ENCODE data around the gene DOK6. TPM values are rescaled to one million over a fixed set of nuclear protein-coding genes. Genes with fewer than 3 reads are reported as not detected.

DOK6 gene
- total and polyA plus RNA-seq, 9 of the 15 experiments (the other 6 are each of a cell fraction or from before 2014, with no cell fraction given), result not detected

GRCh38 chr18:69564602-69565001 lies 163.9 kb downstream of the DOK6 start:
- no peak for ATAC-seq
- 29% methylated on average over 2 of the region's 2 CpGs for WGBS (ENCODE audit: insufficient coverage, low coverage, missing lambda C conversion rate)

More at GRCh38 chr18:69564602-69565001, 163.9 kb downstream of the DOK6 start:
- CTCF ChIA-PET (ENCODE audit: low intra/inter-chr PET ratio), result no interaction called here
- no peaks in the 10 kb centered on the region; the same call in 1 of the 2 replicates for H3K9me3 ChIP-seq (replicated peaks; ENCODE audit: control insufficient read depth, insufficient read depth, low read depth, low read length)
- H2AFZ ChIP-seq (ENCODE audit: low read depth, low read length), result no peak overlapping the region
- no peaks in the 10 kb centered on the region for H3K36me3 ChIP-seq (ENCODE audit: control insufficient read depth, insufficient read depth, low read length)
- BruUV-seq (replicated peaks), result no TSS peak
- H3K9me1 ChIP-seq (ENCODE audit: control insufficient read depth, insufficient read depth, low read length), result no peaks in the 10 kb centered on the region
- H3K27ac ChIP-seq (ENCODE audit: extremely low read depth, low read depth, low read length), result no peak overlapping the region
- DNase-seq (ENCODE audit: extremely low read depth in 1 of 4, low spot score in 3 of 4) (no peak), FAIRE-seq (no peak)
- in situ Hi-C loops (cut with MboI) (no loop called here), intact Hi-C loops (cut with micrococcal nuclease) (no loop called here)
- no peak for TF ChIP-seq ZNF253 (CRISPR knock-in tag; conservative IDR thresholded peaks at IDR 0.05)
- no peak for TF ChIP-seq HNRNPH1 (optimal IDR thresholded peaks at IDR 0.05; ENCODE audit: low read depth, low read length)
- no peak for TF ChIP-seq HDAC3 (IDR thresholded peaks at IDR 0.05; ENCODE audit: borderline replicate concordance, partially characterized antibody)
- TF ChIP-seq E2F3 (CRISPR knock-in tag; IDR thresholded peaks at IDR 0.05), result no peak
- TF ChIP-seq SNIP1 (IDR thresholded peaks at IDR 0.05; ENCODE audit: low read depth), result no peak
- no peak for TF ChIP-seq GTF3C2 (IDR thresholded peaks at IDR 0.05; ENCODE audit: borderline replicate concordance, extremely low read depth, insufficient read length)
- no peak for TF ChIP-seq RUNX1 (IDR thresholded peaks at IDR 0.05; ENCODE audit: low read depth)
- TF ChIP-seq, protein P1, sequence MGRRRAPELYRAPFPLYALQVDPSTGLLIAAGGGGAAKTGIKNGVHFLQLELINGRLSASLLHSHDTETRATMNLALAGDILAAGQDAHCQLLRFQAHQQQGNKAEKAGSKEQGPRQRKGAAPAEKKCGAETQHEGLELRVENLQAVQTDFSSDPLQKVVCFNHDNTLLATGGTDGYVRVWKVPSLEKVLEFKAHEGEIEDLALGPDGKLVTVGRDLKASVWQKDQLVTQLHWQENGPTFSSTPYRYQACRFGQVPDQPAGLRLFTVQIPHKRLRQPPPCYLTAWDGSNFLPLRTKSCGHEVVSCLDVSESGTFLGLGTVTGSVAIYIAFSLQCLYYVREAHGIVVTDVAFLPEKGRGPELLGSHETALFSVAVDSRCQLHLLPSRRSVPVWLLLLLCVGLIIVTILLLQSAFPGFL (CRISPR knock-in tag; IDR thresholded peaks at IDR 0.05), result no peak
- TF ChIP-seq ZSCAN32 (CRISPR knock-in tag; IDR thresholded peaks at IDR 0.05), result no peak
- no peak for TF ChIP-seq IRF2 (CRISPR knock-in tag; IDR thresholded peaks at IDR 0.05)
- H3K79me2 ChIP-seq (ENCODE audit: control insufficient read depth, insufficient read depth, low read length), result no peaks in the 10 kb centered on the region
- no peaks in the 10 kb centered on the region for H3K27me3 ChIP-seq (ENCODE audit: control insufficient read depth in 2 of 2, insufficient read depth in 2 of 2, low read length in 2 of 2)
- H4K20me1 ChIP-seq (replicated peaks; ENCODE audit: control insufficient read depth, insufficient read depth, low read length), result no peaks in the 10 kb centered on the region
- H3K4me2 ChIP-seq (ENCODE audit: insufficient read depth, low read length), result no peak overlapping the region
- no peak overlapping the region for H3K9ac ChIP-seq (ENCODE audit: insufficient read depth in 1 of 2, low read depth in 2 of 2, low read length in 2 of 2)
- POLR2A ChIA-PET, result no interaction called here
- no peak overlapping the region for H3K4me3 ChIP-seq
- H3K4me1 ChIP-seq (replicated peaks in 1 of 2; ENCODE audit: control insufficient read depth in 2 of 2, insufficient read depth in 2 of 2, low read length in 2 of 2), result no peaks in the 10 kb centered on the region
